Keratinocyte (primary cell): Measurements from ENCODE around the gene ZNF280C. TPM values are rescaled to one million over a fixed set of nuclear protein-coding genes. Genes with fewer than 3 reads are reported as not detected.

Experiments used
- DNase-seq: peaks from one replicate; pipeline ENCODE4 v3.0.0-alpha.2; 2011; ENCODE audit warnings: low read depth, missing footprints, low spot score
- FAIRE-seq: peaks from 2 replicates; lab custom pipeline; 2011; peaks lifted over from hg19 to GRCh38; lab: Jason Lieb, UNC
- H2AFZ ChIP-seq: 2 replicates; pipeline ENCODE4 v1.6.0; 2012; ENCODE audit warnings: low read length, control low read depth, inconsistent platforms; ENCODE audit not compliant: control insufficient read depth
- H3K27ac ChIP-seq: 2 replicates; pipeline ENCODE4 v1.5.1; 2011; ENCODE audit warnings: low read length; ENCODE audit not compliant: control insufficient read depth, insufficient read depth
- H3K27me3 ChIP-seq: 3 replicates; pipeline ENCODE4 v1.6.0; 2011; ENCODE audit warnings: low read length; ENCODE audit not compliant: control insufficient read depth, insufficient read depth; ENCODE audit errors: extremely low read depth
- H3K36me3 ChIP-seq, 2 experiments: 2 replicates in 1 of 2; 3 replicates in 1 of 2; pipeline ENCODE4 v1.5.1; 2011; ENCODE audit warnings: low read length in 2 of 2, mild to moderate bottlenecking in 1 of 2; ENCODE audit not compliant: control insufficient read depth in 2 of 2, insufficient read depth in 2 of 2; ENCODE audit errors: extremely low read depth in 1 of 2
- H3K4me1 ChIP-seq: 3 replicates; pipeline ENCODE4 v1.5.1; 2011; ENCODE audit warnings: low read length; ENCODE audit not compliant: control insufficient read depth, insufficient read depth; ENCODE audit errors: extremely low read depth
- H3K4me2 ChIP-seq: 3 replicates; pipeline ENCODE4 v1.6.0; 2011; ENCODE audit warnings: low read depth, low read length; ENCODE audit not compliant: control insufficient read depth, insufficient read depth; ENCODE audit errors: extremely low read depth
- H3K4me3 ChIP-seq, 3 experiments: fragments of 200-600 bp in 1 of 3; sonication (generic) in 1 of 3; 2 replicates in 2 of 3; 3 replicates in 1 of 3; pipeline ENCODE4 v1.5.1; 2011 to 2016; ENCODE audit warnings: low read length in 3 of 3, mild to moderate bottlenecking in 3 of 3, control low read depth in 2 of 3, inconsistent platforms in 1 of 3, low read depth in 1 of 3, mixed read lengths in 1 of 3, mixed run types in 1 of 3, moderate library complexity in 1 of 3; ENCODE audit not compliant: control insufficient read depth in 2 of 3, insufficient read depth in 2 of 3; ENCODE audit errors: extremely low read depth in 1 of 3
- H3K79me2 ChIP-seq: 2 replicates; pipeline ENCODE4 v1.6.0; 2012; ENCODE audit warnings: low read length; ENCODE audit not compliant: control insufficient read depth, insufficient read depth
- H3K9ac ChIP-seq: 3 replicates; pipeline ENCODE4 v1.6.0; 2011; ENCODE audit warnings: low read length; ENCODE audit not compliant: control insufficient read depth, insufficient read depth; ENCODE audit errors: extremely low read depth
- H3K9me1 ChIP-seq: 3 replicates; pipeline ENCODE4 v1.6.0; 2011; ENCODE audit warnings: low read length; ENCODE audit not compliant: control insufficient read depth, insufficient read depth; ENCODE audit errors: extremely low read depth
- H3K9me3 ChIP-seq: 2 replicates; pipeline ENCODE4 v1.5.1; 2012; ENCODE audit warnings: low read depth, low read length; ENCODE audit not compliant: control insufficient read depth
- H4K20me1 ChIP-seq: 3 replicates; pipeline ENCODE4 v1.6.0; 2011; ENCODE audit warnings: low read length; ENCODE audit not compliant: control insufficient read depth, insufficient read depth; ENCODE audit errors: extremely low read depth
- EZH2 ChIP-seq: IDR thresholded peaks from one replicate; pipeline ENCODE4 v1.6.1; 2012; ENCODE audit warnings: inconsistent platforms, mild to moderate bottlenecking, low read length, moderate library complexity
- dilution Hi-C: fragments of 300-500 bp; cut with MboI; formaldehyde crosslinking; loops from one replicate; pipeline ENCODE4 v1.7.0; 2020; ENCODE audit warnings: low sequenced_read_pairs; ENCODE audit not compliant: extremely low pct_ligation_motif_present
- polyA plus RNA-seq, 5 experiments: library from polyadenylated mRNA; depleted of rRNA in 3 of 5; stranded (reverse) in 3 of 5; stranded (forward) in 1 of 5; unstranded in 1 of 5; fragments of >200 nt; gene quantifications; 1 replicate in 1 of 5; 2 replicates in 3 of 5; 3 replicates in 1 of 5; pipeline versions ENCODE4 v1.2.1 to v1.2.3, GENCODE V29; 2011 to 2012; ENCODE audit warnings: missing spikeins in 2 of 5, low read depth in 1 of 5, low replicate concordance in 1 of 5
- TF ChIP-seq, protein P1 (sequence below), 3 experiments: IDR thresholded peaks in 1 of 3; conservative IDR thresholded peaks in 1 of 3; optimal IDR thresholded peaks in 1 of 3; 2 replicates in 2 of 3; 3 replicates in 1 of 3; pipeline versions ENCODE3 to v1.5.1; 2011; ENCODE audit warnings: low read length in 3 of 3, mild to moderate bottlenecking in 3 of 3, moderate library complexity in 2 of 3, control low read depth in 1 of 3, inconsistent platforms in 1 of 3; ENCODE audit not compliant: insufficient read depth in 2 of 3; ENCODE audit errors: extremely low read depth in 1 of 3

The ZNF280C gene
- polyA plus RNA-seq, 1 donor (not counting 4 experiments of a cell fraction or from before 2014, with no cell fraction given) = 4.7 TPM

DNA sequence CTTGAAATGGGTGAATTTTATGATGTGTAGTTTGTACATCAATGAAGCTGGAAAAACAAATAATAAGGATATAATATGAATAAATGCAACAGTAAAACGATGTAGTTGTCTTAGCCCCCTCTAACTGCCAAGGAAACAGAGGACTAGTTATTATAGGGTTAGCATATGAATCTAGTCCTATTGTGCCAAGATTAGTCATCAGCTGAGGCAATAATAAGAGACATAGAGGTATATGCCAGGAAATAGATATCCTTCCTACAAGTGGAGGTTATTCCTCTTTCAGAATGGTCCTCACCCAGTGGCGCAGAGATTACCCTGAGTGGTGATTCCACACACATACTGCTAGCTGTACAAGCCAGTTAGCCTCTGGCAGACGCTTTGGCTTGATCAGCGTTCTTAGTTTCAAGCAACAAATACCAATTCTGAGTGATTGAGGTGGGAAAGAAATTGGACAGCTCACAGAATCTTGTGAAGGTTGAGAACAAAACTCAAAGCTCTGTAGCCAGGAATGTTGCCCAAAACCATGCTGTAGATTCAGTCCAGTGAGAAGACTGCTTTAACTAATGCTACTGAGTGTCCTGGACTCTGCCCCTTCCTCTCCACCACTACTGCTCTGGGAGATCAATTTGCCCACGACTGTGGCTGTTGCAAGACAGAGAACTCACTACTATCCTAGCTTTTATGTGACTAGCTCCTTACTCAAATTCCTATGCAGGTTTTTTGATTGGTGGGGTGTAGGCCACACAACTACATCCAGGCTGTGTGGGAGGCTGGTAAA, 27.0 kb upstream of the ZNF280C start:
- Histone ChIP-seq H3K9me1 (no peaks in the 10 kb centered on the region), H2AFZ (no peak overlapping the region), H3K36me3 (no peaks in the 10 kb centered on the region), H3K4me1 (peaks cover 12% of the 10 kb centered on the region), H3K79me2 (no peaks in the 10 kb centered on the region), H3K4me2 (no peak overlapping the region), H3K9me3 (no peaks in the 10 kb centered on the region), H4K20me1 (no peaks in the 10 kb centered on the region), H3K9ac (no peak overlapping the region), H3K27me3 (no peaks in the 10 kb centered on the region), H3K27ac (no peak overlapping the region), H3K4me3 (no peak overlapping the region)
- no peak for TF ChIP-seq EZH2
- TF ChIP-seq, protein P1, sequence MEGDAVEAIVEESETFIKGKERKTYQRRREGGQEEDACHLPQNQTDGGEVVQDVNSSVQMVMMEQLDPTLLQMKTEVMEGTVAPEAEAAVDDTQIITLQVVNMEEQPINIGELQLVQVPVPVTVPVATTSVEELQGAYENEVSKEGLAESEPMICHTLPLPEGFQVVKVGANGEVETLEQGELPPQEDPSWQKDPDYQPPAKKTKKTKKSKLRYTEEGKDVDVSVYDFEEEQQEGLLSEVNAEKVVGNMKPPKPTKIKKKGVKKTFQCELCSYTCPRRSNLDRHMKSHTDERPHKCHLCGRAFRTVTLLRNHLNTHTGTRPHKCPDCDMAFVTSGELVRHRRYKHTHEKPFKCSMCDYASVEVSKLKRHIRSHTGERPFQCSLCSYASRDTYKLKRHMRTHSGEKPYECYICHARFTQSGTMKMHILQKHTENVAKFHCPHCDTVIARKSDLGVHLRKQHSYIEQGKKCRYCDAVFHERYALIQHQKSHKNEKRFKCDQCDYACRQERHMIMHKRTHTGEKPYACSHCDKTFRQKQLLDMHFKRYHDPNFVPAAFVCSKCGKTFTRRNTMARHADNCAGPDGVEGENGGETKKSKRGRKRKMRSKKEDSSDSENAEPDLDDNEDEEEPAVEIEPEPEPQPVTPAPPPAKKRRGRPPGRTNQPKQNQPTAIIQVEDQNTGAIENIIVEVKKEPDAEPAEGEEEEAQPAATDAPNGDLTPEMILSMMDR (optimal IDR thresholded peaks at IDR 0.05 in 1 of 3, IDR thresholded peaks at IDR 0.05 in 1 of 3, conservative IDR thresholded peaks at IDR 0.05 in 1 of 3; ENCODE audit: extremely low read depth in 1 of 3, insufficient read depth in 2 of 3, low read length in 3 of 3) = no peak
- dilution Hi-C loops = no loop called here
- FAIRE-seq (peak; percentile 43), DNase-seq (no peak)

DNA sequence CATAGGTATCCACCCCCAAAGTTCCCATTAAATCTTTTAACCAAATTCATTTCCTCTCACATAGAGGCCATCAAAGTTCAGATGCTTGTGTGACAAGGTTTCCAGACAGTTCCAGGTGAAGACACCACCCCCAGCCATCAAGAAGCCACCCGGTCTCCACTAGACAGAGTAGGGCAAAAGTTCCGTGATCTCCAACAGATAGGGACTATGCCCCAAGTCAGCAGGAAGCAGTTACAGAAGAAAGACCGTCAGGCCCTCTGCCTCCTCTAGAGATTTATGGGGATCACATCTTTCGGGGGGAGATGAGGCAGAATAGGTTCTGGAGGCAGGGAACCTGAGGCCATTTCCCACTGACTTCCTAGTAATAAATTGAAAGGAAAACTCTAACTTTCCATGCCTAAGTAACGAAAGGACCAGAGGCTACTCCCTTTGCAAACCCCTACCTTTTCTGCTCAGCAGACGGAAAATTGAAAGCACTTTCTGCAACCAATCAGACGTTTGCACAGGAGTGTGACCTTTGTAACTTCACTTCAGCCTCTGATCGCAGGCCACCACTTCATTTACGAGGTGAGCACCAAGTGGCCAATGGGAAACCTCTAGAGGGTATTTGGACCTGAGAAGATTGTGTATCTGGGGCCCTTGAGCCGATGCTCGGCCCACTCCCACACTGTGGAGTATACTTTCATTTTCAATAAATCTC, 18.5 kb upstream of the ZNF280C start:
- H3K9me1 ChIP-seq = no peaks in the 10 kb centered on the region
- dilution Hi-C loops = no loop called here
- H3K9ac ChIP-seq = no peak overlapping the region
- no peaks in the 10 kb centered on the region for H4K20me1 ChIP-seq
- no peak overlapping the region for H3K27ac ChIP-seq
- no peaks in the 10 kb centered on the region for H3K27me3 ChIP-seq
- TF ChIP-seq, protein P1 (optimal IDR thresholded peaks at IDR 0.05 in 1 of 3, IDR thresholded peaks at IDR 0.05 in 1 of 3, conservative IDR thresholded peaks at IDR 0.05 in 1 of 3; ENCODE audit: extremely low read depth in 1 of 3, insufficient read depth in 2 of 3, low read length in 3 of 3) = no peak
- no peak for TF ChIP-seq EZH2
- H3K9me3 ChIP-seq = no peaks in the 10 kb centered on the region
- H3K36me3 ChIP-seq = no peaks in the 10 kb centered on the region
- no peaks in the 10 kb centered on the region for H3K4me1 ChIP-seq
- DNase-seq = no peak
- H3K4me2 ChIP-seq = no peak overlapping the region
- H2AFZ ChIP-seq = no peak overlapping the region
- H3K4me3 ChIP-seq = no peak overlapping the region
- no peak for FAIRE-seq
- no peaks in the 10 kb centered on the region for H3K79me2 ChIP-seq
